Epidermal melanocyte (primary cell): ENCODE results near the gene POLR3A.

Experiments
- DNase-seq: peaks from one replicate; pipeline ENCODE4 v3.0.0; 2011; ENCODE audit warnings: low spot score; ENCODE audit not compliant: insufficient read length

Gene POLR3A

GRCh38 chr10:77979221-77979620 lies 50.1 kb downstream of the POLR3A start:
- no peak for DNase-seq

GRCh38 chr10:77978360-77978759 lies 51.0 kb downstream of the POLR3A start:
- no peak for DNase-seq

- no peak for DNase-seq
These were observed 51.4 kb downstream of the POLR3A start for GRCh38 chr10:77977934-77978333.

- no peak for DNase-seq
These were observed 52.3 kb downstream of the POLR3A start for GRCh38 chr10:77977016-77977415.

- DNase-seq, result no peak
These were observed 54.1 kb downstream of the POLR3A start for GRCh38 chr10:77975086-77975666.

GRCh38 chr10:77974396-77975074 lies 54.8 kb downstream of the POLR3A start:
- DNase-seq, result no peak

GRCh38 chr10:77973276-77973675 lies 56.0 kb downstream of the POLR3A start:
- DNase-seq, result no peak

- DNase-seq, result no peak
These were observed 57.2 kb downstream of the POLR3A start for GRCh38 chr10:77972148-77972547.

GRCh38 chr10:77971804-77972144 lies 57.5 kb downstream of the POLR3A start:
- DNase-seq, result no peak

GRCh38 chr10:77970869-77971803 lies 58.2 kb downstream of the POLR3A start:
- peak; percentile 82 for DNase-seq

GRCh38 chr10:77969114-77969513 lies 60.2 kb downstream of the POLR3A start:
- no peak for DNase-seq

GRCh38 chr10:77967611-77968022 lies 61.7 kb downstream of the POLR3A start:
- no peak for DNase-seq

GRCh38 chr10:77965294-77965693 lies 64.0 kb downstream of the POLR3A start:
- no peak for DNase-seq

- no peak for DNase-seq
These were observed 64.5 kb downstream of the POLR3A start for GRCh38 chr10:77964811-77965210.

GRCh38 chr10:77963901-77964300 lies 65.4 kb downstream of the POLR3A start:
- no peak for DNase-seq

GRCh38 chr10:77962350-77963146 lies 66.8 kb downstream of the POLR3A start:
- no peak for DNase-seq

- DNase-seq, result no peak
These were observed 67.6 kb downstream of the POLR3A start for GRCh38 chr10:77961668-77962067.

GRCh38 chr10:77960829-77961329 lies 68.4 kb downstream of the POLR3A start:
- no peak for DNase-seq

GRCh38 chr10:77959887-77960455 lies 69.3 kb downstream of the POLR3A start:
- DNase-seq, result no peak

GRCh38 chr10:77959384-77959783 lies 69.9 kb downstream of the POLR3A start:
- DNase-seq, result no peak

- no peak for DNase-seq
These were observed 74.2 kb downstream of the POLR3A start for GRCh38 chr10:77955136-77955535.
